CD4-positive, alpha-beta T cell treated with Interleukin-6 at 100 ng/mL for 8 hours (primary cell): ENCODE results near the gene PRPF18.

Source experiments
- DNase-seq: peaks from one replicate; pipeline ENCODE4 v3.0.0-alpha.2; 2020; ENCODE audit warnings: mixed read lengths, low spot score

The PRPF18 gene

DNA sequence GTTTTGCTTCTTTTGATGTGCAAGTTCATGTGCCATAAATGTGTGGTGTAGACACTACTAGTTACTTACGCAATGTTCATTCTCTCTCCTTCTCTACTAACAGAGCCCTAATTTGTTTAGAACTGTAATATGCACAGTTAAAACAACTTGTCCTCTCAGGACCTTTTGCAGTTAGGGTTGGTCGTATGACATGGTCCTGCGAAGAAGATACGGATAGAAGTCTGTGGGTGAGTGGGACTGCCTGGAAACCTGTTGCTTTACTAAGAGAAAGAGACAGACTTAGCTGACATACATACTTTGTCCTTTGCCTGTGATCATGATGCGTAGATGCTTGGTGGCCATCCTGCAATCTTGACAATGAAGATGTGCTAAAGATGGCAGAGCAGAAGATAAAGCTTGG, 51.1 kb downstream of the PRPF18 start:
- no peak for DNase-seq

DNA sequence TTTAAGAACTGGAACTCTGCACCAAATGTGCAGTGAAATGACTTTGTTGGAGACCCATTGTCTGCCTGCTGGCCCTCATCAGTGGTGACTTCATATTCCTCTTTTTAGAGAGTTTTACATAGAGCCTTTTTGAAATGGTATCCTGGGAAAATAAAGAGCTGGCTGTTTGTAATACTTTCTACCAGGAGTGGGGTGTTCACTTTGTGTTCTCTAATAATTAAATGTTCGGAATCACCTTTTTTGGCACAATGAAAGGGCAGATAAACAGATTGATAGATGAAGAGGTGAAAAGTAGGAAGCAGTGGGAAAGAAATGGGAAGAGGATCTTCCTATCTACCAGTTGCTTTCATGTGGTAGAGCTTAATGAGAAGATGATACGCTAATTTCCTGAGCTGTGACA, 55.5 kb downstream of the PRPF18 start:
- DNase-seq, result no peak

DNA sequence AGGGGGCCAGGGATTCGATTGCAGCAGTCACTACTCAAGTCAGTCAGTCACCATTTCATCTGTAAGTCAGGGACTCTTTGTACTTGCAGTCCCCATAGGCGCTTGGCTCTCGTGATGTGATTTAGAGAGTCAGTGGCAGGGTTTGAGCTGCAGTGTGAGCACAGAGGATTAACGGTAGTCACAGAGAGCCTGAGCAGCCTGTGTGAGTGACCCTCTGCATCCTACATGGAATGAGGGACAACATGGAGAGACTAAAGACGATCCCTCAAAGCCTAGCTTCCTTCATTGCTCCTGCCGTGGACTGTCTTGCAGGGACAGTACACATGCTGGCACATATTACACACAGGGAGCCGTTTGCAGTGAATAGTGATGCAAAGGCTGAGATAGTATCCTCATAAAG, 56.3 kb downstream of the PRPF18 start:
- no peak for DNase-seq

DNA sequence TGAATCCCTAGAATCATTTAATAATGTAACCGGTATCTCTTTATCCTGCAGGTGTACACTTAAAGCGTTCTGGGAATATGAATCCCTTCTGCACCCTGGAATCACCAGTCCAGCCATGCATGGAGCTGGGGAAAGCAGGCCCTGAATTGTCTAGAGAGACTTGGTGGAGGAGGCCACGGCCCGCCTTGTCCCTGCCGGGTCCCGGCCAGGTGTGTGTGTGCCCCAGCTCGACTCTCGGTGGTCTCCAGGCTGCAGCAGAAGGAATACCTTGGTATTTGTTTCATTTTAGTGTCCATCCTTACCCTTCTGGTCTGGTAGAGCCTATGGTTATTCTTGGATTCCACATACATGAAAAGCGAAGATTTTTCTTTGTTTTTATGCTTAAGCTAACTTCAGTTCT, 58.1 kb downstream of the PRPF18 start:
- DNase-seq, result no peak

DNA sequence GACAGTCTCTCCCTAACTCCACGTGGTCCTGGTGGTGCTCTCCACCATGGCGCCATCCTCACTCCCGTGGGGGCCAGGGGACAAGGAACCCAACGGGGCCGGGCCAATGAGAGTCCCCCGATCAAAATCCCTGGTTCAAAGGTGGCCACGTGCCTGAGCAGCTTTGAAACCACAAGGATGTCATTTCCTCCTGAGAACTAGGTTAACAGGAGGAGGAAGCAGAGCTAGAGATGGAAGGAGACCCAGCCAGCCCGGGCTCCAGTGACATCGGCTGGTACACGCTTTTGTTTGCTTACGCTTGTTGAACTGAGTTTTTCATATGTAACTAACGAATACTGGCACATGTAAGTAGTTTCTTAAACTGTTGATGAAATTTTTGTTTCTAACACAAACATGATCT, 61.7 kb downstream of the PRPF18 start:
- no peak for DNase-seq

DNA sequence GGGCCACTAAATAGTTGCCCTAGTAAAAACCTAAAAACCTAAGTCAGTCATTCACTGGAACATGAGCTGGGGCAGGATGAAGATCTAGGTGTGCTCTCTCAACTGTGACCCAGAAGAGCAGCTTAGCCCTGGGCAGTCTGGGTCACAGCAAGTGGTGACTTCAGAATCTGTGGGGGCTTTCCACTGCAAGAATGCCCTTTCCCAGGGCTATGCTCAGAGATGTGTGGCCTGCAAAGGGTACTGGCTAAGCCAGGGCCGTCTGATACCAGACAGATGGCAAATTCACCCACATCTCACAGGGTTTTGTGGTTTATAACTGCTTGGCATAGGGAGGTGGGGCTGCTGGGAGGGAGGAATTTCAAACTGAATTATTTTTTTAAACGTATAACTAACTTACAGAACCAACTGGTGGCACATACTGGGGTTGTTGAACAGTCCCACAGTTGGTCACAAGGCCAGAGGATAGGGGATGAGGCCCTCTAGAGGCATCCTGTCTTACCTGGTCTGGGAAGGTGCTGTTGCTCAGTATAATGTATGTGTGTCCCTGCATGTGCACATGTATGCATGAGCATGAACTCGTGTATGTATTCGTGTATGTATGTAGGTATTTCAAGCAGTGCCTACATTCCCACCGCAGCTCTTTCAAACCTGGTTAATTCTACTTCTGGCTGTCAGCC, 63.2 kb downstream of the PRPF18 start:
- DNase-seq, result no peak

DNA sequence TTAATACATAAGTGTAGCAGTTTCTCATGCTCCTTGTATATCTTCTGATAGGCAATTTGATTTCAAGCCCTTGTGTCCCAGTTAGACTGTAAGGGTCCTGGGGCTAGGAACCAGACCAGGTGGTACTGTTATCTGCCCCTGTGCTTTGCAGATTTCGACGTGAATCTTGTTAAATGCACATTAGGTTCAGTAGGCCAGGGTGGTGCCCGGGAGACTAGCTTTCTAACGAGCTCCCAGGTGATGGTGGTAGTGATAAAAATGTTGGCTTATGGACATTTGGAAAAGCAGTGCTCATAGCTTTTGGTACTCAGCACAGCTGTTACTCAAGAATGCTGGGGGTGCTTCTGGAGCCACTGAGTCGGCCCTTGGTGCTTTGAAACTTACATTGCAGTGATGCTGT, 64.2 kb downstream of the PRPF18 start:
- DNase-seq, result no peak

GRCh38 chr10:13651969-13652720, 65.4 kb downstream of the PRPF18 start:
- DNase-seq, result no peak

DNA sequence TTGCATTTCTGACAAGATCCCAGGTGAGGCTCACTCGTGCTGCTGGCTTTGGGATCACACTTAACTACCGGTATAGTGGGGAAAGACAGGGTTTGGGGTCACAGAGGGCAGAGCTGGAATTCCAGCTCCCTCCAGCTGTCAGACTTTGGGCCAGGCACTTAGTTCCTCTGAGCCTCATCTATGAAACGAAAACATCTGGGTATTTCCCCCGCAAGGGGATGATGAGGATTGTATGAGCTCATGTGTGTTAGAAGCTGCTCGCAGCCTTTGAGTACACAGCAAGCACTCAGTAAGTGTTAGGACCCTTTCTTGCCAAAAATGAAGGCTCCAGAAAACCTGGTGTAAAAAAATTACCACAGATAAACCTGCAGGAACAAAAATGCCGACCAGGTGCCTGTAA, 66.1 kb downstream of the PRPF18 start:
- DNase-seq, result no peak

GRCh38 chr10:13654118-13654830, 67.5 kb downstream of the PRPF18 start:
- DNase-seq, result no peak

DNA sequence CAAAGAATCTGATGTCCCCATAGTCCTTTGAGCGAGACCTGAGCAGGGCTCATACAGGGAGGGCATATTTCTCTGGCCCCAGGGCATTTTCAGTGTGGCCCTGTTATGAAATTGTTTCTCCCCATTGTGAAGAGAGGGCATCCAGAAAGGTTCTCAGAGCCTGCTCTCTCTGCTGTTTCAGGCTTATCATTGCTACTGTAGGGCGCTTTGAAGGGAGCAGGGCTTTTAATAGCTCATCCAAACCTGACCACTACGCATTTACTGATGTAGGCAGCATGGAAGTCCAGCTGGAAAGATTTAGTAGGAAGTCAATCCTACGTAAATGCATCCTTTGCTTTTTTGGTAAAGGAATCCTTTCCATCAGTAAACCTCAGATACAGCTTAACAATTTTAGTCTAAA, 68.1 kb downstream of the PRPF18 start:
- no peak for DNase-seq

DNA sequence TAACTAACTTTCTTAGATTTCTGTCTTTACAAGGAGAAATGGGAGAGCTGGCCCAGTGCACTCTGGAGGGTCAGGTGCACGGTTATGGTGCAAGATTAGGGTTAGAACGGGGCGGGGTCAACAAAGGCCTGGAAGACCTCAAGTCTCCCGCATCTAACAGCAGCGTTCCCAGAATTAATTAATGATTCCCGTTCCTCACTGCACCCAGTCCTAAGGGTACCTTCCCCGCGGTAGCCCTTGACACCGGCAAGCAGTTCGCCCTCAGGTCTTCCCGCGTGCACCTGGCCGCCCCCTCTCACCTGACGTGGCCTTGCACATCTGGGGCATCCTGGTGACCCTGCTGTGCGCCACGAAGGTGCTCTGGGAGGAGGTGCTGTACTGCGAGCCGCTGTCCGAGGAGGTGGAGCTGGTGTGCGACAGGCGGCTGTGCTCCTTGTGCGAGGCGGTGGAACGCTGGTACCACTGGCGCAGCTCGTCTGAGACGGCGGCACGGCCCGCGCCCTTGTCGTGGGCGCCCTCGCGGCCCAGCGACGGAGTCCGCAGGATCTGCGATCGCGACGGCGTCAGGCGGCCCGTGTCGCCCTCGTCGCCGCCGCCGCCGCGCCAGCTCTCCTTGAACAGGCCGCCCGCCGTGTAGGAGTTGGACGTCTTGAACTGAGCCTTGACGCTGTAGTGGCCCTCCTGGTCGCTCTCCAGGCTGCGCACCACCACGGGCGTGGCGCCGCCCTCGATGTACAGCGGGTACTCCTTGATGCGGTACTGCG, 69.8 kb downstream of the PRPF18 start:
- no peak for DNase-seq

DNA sequence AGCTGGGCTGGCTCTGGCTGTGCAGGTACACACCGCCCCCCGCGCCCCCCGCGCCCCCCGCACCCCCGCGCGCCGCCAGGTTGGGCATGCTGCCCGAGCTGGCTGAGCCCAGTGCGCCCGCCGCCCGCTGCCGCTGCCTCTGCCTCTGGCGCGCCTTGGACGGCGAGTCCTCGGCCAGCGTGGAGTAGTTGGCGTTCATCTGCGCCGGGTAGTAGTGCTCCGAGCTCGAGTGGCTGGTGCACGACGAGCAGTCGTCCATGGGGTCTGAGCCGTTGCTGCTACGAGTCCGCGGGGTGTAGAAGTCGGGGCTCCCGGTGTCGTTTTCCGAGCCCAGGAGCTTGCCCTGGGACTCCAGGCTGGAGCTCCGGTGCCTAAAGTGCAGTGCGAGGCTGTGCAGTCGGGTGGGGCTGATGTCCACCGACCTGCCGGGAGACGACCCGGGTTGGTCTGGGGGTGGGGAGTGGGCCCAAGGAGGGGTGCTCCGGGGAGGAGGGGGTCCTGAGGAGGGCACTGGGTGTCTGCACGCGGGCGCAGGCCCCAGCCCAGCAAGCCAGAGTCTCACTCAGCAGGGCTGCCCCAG, 70.4 kb downstream of the PRPF18 start:
- no peak for DNase-seq

DNA sequence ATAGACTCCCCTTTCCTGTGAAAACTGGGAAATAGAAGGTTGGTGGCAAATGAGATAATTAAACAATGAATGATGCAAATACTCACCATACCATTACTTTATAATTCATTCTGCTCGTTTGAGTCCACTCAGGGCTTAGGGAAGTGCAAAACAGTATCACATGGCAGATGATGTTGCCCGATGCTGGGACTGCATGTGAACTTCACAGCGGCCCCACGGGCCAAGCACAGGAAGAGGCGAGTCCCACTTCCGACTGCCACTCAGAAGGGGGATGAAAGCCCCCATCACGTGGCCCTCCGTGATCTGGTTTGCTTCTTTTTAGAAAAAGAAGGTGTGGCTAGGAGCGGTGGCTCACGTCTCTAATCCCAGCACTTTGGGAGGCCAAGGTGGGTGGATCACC, 71.5 kb downstream of the PRPF18 start:
- DNase-seq, result no peak

DNA sequence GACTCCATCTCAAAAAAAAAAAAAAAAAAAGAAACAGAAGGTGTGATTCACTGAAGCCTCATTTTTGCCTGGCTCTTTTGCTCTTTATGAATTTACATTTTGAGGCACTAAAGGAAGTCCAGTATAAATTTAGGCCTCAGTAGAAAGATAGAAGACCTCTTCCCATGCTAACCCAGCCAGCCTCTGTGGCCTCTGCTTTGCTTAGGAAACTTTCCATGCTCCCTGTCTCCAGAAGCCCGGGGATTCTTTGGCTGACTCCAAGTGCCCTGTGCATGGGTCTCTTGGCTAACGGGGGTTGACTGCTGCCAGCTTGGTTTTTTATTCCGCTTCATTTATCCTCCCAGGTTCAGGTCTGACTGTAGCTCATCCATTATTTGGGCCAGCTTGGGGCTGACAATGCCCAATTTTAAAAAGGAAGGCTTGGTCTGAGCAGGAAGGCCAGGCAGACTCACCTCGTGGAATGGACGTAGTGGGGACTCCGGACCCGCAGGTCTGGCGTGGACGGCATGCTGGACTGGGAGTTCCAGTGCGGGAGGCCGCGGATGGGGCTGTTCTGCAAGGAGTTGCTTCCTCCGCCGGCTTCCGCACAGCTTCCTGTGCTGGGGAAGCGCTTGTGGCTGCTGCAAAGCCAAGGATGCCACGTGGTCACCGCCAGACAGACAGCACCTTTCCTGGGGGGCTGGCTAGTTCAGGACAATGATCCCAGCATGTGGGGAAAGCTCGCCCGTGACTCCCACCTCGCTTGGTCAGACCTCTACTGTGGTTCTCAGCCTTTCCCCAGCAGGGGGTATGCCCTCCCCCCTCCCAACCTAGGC, 72.3 kb downstream of the PRPF18 start:
- no peak for DNase-seq

GRCh38 chr10:13659887-13660550, 73.3 kb downstream of the PRPF18 start:
- DNase-seq, result peak; percentile 59

DNA sequence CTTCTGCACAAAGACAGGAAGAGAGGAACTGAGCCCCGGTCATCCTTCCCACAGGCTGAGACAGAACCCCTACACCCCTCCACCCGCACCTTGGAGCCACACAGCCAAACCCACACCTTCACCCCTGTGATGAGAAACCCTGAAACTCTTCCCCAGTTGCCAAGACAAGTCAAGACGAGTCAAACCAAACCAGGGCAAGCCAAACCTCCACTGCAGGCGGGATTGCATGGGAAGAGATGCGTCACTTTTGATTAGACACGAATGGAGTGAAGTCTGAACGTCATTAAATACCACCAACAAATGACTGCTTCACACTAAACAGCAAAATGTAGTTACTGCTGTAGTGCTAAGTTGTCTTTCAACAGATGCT, 73.8 kb downstream of the PRPF18 start:
- DNase-seq, result no peak

DNA sequence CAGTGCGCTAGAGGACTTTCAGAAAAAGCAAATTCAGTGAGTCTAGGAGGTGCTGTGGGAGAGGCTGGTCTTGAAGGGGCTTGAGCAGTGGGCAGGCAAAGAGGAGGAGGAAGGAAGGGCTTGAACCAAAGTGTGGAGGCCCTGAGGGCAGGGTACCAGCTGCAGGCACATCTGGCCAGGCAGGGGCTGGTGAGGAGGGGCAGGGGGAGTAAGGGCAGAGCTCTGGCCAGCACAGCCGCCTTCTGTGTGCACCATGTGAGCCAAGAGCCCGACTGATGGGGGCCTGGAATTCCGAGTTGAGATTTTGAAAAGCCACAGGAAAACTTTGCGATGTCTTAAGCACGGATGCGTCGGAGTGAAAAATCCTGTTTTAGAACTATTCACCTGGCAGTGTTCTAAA, 74.5 kb downstream of the PRPF18 start:
- DNase-seq, result no peak

- no peak for DNase-seq
Measured at GRCh38 chr10:13665516-13666262, 78.9 kb downstream of the PRPF18 start.

DNA sequence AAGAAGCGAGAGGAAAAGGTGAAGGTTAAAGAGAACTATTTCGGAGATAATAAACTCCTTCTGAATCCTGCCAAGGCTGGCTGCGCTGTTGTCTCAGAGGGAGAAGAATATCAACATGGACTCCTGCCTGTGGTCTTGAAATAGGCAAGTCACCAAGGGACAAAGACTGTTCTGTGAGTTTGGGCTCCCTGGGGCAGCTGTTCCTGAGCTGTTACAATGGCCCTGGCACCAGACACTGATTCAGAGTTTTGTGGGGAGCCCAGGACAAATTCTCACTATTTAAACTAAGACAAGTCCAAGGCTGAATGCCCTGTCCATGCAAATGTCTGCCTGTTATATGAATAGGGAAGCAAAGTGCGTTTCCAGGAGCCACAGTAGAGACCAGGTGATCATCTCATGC, 81.4 kb downstream of the PRPF18 start:
- DNase-seq, result no peak
